ENCODE data around the gene MGAT2.

Gene MGAT2

GRCh38 chr14:49612671-49613070, 7.9 kb upstream of the MGAT2 start:
- peak in 1 of 2 experiments; percentile 13 for DNase-seq

DNA sequence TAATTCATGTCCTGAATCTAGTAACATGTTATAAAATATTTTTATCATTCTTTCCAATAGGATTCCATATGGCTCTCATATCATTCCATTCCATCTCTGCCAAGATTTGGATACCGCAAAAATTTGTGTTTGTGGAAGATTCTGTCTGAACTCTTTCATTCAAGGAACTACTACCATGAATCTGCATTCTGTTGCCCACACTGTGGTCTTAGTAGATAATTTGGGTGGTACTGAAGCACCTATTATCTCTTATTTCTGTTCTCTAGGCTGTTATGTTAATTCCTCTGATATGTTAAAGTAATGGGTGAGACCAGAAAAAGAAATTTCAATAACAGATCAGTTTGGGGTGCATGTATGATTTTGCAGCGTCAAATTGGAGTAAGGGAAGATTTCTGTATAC, 6.4 kb upstream of the MGAT2 start:
- DNase-seq: no peak

DNA sequence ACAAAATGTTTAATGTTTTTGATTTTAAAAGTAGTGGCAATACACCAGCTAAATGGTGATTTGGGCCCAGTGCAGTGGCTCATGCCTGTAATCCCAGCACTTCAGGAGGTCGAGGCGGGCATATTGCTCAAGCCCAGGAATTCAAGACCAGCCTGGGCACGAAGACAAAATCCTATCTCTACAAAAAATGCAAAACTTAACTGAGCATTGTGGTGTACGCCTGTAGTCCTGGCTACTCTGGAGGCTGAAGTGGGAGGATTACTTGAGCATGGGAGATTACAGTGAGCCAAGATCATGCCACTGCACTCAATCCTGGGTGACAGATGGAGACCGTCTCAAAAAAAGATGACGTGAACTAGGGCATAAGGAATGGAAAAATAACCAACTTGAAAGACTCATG, 4.8 kb upstream of the MGAT2 start:
- peak in 1 of 2 experiments; percentile 9 for DNase-seq

- peak in 1 of 2 experiments; percentile 14 for DNase-seq
These were observed 2.6 kb upstream of the MGAT2 start for GRCh38 chr14:49617852-49618519.

DNA sequence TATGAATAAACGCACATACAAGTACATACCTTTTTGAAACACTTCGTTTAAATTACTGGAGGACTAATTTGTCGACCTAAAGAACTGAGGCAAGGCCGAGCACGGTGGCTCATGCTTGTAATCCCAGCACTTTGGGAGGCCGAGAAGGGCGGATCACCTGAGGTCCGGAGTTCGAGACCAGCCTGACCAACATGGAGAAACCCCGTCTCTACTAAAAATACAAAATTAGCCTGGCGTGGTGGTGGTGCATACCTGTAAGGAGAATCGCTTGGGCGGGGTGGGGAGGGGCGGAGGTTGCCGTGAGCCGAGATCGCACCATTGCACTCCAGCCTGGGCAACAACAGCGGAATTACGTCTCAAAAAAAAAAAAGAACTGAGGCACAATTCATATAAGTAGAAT, 1.3 kb upstream of the MGAT2 start:
- DNase-seq: peak; percentile 20 to 25

- DNase-seq: no peak
These were observed 869 bp upstream of the MGAT2 start for GRCh38 chr14:49619730-49620129.

DNA sequence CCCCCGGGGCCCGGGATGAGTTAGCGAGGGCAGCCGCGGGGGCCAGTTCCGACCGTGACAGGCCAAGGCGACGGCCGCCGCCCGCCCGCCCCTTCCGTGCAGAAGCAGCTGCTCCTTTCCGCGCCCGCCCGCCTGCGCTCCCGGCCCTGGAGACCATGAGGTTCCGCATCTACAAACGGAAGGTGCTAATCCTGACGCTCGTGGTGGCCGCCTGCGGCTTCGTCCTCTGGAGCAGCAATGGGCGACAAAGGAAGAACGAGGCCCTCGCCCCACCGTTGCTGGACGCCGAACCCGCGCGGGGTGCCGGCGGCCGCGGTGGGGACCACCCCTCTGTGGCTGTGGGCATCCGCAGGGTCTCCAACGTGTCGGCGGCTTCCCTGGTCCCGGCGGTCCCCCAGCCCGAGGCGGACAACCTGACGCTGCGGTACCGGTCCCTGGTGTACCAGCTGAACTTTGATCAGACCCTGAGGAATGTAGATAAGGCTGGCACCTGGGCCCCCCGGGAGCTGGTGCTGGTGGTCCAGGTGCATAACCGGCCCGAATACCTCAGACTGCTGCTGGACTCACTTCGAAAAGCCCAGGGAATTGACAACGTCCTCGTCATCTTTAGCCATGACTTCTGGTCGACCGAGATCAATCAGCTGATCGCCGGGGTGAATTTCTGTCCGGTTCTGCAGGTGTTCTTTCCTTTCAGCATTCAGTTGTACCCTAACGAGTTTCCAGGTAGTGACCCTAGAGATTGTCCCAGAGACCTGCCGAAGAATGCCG, 699 bp downstream of the MGAT2 start:
- peak; percentile 73 to 77 for DNase-seq

DNA sequence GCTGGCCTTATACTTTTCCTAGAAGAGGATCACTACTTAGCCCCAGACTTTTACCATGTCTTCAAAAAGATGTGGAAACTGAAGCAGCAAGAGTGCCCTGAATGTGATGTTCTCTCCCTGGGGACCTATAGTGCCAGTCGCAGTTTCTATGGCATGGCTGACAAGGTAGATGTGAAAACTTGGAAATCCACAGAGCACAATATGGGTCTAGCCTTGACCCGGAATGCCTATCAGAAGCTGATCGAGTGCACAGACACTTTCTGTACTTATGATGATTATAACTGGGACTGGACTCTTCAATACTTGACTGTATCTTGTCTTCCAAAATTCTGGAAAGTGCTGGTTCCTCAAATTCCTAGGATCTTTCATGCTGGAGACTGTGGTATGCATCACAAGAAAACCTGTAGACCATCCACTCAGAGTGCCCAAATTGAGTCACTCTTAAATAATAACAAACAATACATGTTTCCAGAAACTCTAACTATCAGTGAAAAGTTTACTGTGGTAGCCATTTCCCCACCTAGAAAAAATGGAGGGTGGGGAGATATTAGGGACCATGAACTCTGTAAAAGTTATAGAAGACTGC, 1.5 kb downstream of the MGAT2 start:
- peak in 1 of 2 experiments; percentile 13 for DNase-seq

DNA sequence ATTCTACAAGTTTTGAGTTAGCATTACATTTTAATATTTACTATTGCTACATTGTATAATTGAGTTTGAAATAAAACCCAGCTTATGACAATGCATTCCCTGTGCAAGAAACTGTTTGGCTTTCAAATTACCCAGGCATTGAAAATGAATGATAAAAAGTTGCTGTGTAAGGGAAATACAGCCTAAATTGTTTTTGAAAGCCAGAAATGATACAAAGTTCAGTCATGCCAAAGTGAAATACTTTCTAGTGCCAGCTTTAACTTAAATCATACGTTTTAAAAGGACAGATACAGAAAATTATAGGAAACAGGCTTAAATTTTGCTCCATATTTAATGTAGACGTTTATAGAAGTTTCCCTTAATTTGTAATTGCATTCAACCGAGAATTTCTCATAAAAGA, 2.8 kb downstream of the MGAT2 start:
- no peak for DNase-seq

DNA sequence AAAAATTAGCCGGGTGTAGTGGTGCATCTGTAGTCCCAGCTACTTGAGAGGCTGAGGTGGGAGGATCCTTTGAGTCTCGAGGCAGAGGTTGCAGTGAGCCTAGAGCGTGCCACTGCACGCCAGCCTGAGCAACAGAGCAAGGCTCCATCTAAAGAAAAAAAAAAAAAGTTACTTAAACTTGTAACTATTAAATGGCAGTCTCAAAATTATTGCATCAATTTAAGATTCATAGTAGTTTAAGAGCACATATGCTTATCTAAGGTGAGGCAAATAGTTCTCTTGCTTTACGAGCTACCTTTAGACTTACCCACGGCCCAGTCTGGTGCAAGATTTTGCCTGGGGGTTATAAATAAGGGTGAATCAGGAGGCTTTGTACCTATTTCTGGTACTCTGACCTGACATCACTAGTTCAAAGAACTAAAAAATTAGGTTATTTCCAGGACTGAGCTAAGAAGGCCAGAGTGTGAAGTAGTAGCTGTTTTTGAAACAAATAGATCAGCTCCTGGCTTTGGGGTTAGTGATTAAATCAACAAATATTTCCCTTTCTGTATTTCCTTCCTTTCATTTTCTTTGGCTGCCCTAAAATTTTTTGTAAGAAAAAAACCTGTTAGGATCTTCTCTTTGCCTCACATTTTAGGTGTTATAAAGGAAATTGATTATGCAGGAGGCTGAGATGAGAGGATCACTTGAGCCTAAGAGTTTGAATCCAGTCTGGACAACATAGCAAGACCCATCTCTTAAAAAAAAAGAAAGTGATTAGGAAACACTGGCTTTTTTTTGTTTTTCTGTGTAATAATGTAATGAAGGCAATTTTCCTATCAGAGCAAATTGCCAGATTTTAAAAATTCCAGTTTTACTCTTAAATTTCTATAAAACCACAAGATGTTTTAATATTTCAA, 3.6 kb downstream of the MGAT2 start:
- DNase-seq: peak in 1 of 2 experiments; percentile 18

- DNase-seq: peak; percentile 93 to 95
These were observed 13.3 kb downstream of the MGAT2 start for GRCh38 chr14:49633640-49634546.

GRCh38 chr14:49634547-49635334, 14.1 kb downstream of the MGAT2 start, which contains the start of gene DNAAF2:
DNAAF2 (minus strand) TSS chr14:49635244; CDS start chr14:49635149, 95 bp downstream.
- DNase-seq: peak; percentile 72 to 78

DNA sequence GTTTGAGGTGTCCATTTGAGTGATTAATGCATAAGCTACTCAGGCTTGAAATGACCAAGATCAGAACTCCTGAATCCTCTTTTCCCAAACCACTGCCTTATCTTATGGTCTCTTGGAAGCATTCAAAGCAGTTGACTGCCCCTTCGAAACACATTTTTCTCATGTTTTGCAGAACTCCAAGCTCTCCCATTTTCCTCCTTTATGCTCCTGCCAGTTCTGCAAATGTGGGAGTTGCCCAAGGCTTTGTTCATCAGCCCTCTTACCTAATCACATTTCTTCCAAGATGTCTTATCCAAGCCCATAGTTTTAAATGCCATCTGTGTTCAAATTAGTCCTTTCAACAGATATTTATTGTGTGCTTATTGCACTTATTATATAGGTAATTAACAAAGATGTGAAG, 16.3 kb downstream of the MGAT2 start:
- no peak for DNase-seq

DNA sequence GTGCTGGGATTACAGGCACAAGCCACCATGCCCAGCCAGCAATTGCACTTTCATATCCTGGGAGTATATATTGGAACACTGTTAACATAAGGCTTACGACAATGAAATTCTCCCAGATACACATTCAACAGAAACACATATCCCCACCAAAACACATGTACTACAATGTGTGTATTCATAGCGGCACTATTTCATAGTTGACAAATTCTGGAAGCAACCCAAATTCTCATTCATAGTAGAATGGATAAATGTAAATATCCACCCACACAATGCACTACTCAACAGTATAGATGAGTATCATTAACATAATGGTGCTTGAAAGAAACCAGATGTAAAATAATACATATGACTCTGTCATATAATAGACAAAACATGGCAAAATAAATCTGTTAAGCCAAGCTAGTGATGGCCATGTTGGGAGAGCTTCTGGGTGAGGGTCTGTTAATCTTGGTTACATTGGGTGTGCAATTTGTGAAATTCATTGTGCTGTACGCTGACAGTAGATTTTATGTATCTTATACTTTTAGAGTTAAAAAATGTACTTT, 17.0 kb downstream of the MGAT2 start:
- DNase-seq: no peak

- no peak for DNase-seq
These were observed 20.2 kb downstream of the MGAT2 start for GRCh38 chr14:49640540-49641417.

DNA sequence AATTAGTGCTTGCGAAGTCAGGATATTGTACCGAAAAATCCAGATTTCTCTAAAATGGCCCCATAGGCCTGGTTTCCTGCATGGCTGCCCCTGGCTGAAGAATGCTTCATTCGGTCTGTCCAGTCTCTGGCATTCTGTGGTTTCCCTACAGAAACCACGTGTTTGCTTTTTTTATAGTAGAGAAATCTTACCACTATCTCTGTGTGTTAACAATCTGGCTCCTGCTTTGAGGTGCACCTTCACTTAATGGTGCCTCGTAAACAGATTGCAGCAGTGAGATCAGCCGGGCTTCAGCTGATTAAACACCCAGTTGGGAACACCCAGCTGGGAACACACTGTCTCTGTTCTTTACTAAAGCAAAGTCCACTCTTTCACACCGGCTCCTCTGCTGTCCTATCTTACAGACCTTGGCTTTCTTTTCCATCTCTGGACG, 21.1 kb downstream of the MGAT2 start:
- no peak for DNase-seq

DNA sequence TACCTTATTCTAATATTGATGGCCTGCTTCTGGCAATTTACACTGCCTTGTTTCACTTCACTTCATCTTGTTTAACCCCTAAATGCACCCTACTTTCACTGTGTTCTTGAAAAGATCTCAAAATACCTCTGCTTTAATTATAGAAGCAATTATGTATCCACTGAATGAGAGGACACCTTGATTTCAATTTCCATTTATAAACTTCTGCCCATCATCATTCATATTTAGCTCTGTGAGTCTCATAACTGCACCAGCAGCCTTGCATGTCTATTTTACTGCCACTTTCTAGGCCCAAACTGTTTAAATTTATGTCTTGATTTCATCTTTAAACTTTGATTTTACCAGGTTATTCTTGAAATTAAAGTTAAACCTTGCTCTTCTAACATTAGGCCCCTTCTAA, 21.6 kb downstream of the MGAT2 start:
- no peak for DNase-seq

GRCh38 chr14:49653508-49653907, 32.9 kb downstream of the MGAT2 start:
- DNase-seq: no peak

- DNase-seq: no peak
These were observed 33.9 kb downstream of the MGAT2 start for GRCh38 chr14:49654511-49654910.

Data from activated T-cell treated with anti-CD3 and anti-CD28 coated beads, Interleukin-2, amount 50 U/mL, for 48 hours (primary cell).